ENCODE measurements around the gene FBXL17.

- TF ChIP-seq EZH2 (IDR thresholded peaks at IDR 0.05; ENCODE audit: insufficient read depth, poor library complexity, severe bottlenecking) (no peak), EZH2phosphoT487 (IDR thresholded peaks at IDR 0.05; ENCODE audit: insufficient read depth, low read depth) (no peak)
These were observed 546.8 kb downstream of the FBXL17 start for GRCh38 chr5:107835096-107835495.

Data from GM23248 (cell line).